Astrocyte of the cerebellum (primary cell): Measurements from ENCODE around the gene RBL1.

ENCODE experiments used
- DNase-seq: peaks from one replicate; pipeline ENCODE4 v3.0.0-alpha.2; 2011; ENCODE audit warnings: low read depth
- H3K4me3 ChIP-seq: 2 replicates; pipeline ENCODE4 v1.5.1; 2011; ENCODE audit warnings: mild to moderate bottlenecking, low read depth, low read length, moderate library complexity
- CTCF ChIP-seq: IDR thresholded peaks from 2 replicates; pipeline ENCODE4 v1.5.1; 2012; ENCODE audit warnings: low read length, low read depth, moderate library complexity, mild to moderate bottlenecking; ENCODE audit errors: missing control alignments
- in situ Hi-C: cut with HindIII; loops from 2 replicates; pipeline ENCODE4 v1.10.0; 2017; ENCODE audit warnings: low sequenced_read_pairs

The RBL1 gene, protein sequence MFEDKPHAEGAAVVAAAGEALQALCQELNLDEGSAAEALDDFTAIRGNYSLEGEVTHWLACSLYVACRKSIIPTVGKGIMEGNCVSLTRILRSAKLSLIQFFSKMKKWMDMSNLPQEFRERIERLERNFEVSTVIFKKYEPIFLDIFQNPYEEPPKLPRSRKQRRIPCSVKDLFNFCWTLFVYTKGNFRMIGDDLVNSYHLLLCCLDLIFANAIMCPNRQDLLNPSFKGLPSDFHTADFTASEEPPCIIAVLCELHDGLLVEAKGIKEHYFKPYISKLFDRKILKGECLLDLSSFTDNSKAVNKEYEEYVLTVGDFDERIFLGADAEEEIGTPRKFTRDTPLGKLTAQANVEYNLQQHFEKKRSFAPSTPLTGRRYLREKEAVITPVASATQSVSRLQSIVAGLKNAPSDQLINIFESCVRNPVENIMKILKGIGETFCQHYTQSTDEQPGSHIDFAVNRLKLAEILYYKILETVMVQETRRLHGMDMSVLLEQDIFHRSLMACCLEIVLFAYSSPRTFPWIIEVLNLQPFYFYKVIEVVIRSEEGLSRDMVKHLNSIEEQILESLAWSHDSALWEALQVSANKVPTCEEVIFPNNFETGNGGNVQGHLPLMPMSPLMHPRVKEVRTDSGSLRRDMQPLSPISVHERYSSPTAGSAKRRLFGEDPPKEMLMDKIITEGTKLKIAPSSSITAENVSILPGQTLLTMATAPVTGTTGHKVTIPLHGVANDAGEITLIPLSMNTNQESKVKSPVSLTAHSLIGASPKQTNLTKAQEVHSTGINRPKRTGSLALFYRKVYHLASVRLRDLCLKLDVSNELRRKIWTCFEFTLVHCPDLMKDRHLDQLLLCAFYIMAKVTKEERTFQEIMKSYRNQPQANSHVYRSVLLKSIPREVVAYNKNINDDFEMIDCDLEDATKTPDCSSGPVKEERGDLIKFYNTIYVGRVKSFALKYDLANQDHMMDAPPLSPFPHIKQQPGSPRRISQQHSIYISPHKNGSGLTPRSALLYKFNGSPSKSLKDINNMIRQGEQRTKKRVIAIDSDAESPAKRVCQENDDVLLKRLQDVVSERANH

GRCh38 chr20:37095599-37096414 lies at the start of gene RBL1:
RBL1 (minus strand) TSS chr20:37095997; CDS start chr20:37095928, 69 bp downstream.
- peak; percentile 42 for TF ChIP-seq CTCF
- in situ Hi-C loops: no loop called here
- H3K4me3 ChIP-seq: peak within 1 kb of the TSS; percentile 71
- peak; percentile 49 for DNase-seq

GRCh38 chr20:37144856-37145404 lies 49.1 kb upstream of the RBL1 start:
- no peak for TF ChIP-seq CTCF
- in situ Hi-C loops: no loop called here
- no peak for DNase-seq
- H3K4me3 ChIP-seq: no peak overlapping the region

DNA sequence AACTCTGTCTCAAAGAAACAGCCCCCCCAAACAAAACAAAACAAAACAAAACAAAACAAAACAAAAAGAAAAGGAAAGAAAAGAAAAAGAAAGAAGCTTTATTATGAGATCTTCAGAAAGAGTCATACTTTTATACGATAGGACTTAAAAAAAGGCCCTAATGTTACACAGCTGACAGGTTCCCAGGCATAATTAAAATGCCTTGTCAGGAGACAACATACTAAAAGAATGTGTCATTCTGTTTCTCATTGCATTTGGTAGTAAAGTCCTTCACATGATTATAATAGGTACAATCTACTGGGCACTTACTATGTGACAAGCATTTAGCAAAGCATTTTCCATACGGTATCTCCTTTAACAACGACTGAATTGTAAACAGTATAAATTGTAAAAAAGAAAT lies 46.9 kb upstream of the RBL1 start:
- no peak for TF ChIP-seq CTCF
- in situ Hi-C loops: no loop called here
- DNase-seq: no peak

DNA sequence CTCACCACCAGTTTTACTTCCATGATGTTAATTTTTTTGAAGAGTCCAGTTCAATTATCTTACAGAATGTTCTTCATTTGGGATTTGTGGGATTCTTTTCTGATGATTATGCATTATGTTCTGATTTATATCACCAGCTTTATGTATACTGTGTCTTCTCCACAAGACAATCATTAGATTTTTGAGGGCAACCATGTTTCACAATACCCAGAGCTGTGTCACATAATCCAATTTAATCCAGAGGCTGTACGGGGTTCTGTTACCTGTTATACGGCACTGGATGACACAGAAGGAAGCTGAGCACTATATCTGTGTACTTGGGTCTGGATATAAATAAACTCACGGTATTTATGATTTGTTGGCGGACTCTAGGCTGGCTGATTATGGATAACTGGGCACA lies 41.8 kb upstream of the RBL1 start:
- in situ Hi-C loops: no loop called here
- no peak for TF ChIP-seq CTCF
- DNase-seq: no peak
- H3K4me3 ChIP-seq: no peak overlapping the region

More for the DNA sequence above, 46.9 kb upstream of the RBL1 start:
- no peak overlapping the region for H3K4me3 ChIP-seq

DNA sequence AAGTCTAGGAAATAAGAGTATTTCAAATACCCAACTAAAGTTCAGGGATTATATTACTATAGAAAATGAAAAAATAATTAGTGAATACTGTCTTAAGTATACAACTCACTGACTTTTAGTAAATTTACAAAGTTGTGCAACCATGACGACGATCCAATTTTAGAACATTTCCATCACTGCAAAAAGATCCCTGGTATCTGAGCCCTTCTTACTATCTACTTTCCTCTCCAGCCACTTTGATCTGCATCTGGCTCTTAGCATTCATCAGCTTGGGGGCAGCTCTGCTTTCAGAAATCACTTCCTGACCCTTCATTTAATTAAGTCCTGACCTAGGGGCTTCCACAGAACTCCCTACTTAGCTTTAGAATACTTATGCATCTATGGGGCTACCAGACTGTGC lies 38.2 kb upstream of the RBL1 start:
- no peak for DNase-seq
- in situ Hi-C loops: no loop called here
- no peak for TF ChIP-seq CTCF
- no peak overlapping the region for H3K4me3 ChIP-seq
